ENCODE measurements around the gene KLRC3. TPM values are rescaled to one million over a fixed set of nuclear protein-coding genes. Genes with fewer than 3 reads are reported as not detected.
"Not testable (repeated sequence)": the region's sequence is repeated elsewhere in the genome, so short reads cannot be mapped to it uniquely, and the experiment has no call there.

Gene KLRC3
- total RNA-seq, 1 donor from 2014 or later: not detected

GRCh38 chr12:10400829-10401228 is 19.6 kb downstream of the KLRC3 start:
- FAIRE-seq: no peak
- DNase-seq (ENCODE audit: low read depth): no peak
- Histone ChIP-seq H3K27me3 (ENCODE audit: control insufficient read depth, insufficient read depth, low read length) (no peaks in the 10 kb centered on the region), H3K4me3 (ENCODE audit: low read depth, low read length) (no peak overlapping the region), H3K36me3 (ENCODE audit: control insufficient read depth, insufficient read depth, low read length) (no peaks in the 10 kb centered on the region)
- TF ChIP-seq, protein P1, sequence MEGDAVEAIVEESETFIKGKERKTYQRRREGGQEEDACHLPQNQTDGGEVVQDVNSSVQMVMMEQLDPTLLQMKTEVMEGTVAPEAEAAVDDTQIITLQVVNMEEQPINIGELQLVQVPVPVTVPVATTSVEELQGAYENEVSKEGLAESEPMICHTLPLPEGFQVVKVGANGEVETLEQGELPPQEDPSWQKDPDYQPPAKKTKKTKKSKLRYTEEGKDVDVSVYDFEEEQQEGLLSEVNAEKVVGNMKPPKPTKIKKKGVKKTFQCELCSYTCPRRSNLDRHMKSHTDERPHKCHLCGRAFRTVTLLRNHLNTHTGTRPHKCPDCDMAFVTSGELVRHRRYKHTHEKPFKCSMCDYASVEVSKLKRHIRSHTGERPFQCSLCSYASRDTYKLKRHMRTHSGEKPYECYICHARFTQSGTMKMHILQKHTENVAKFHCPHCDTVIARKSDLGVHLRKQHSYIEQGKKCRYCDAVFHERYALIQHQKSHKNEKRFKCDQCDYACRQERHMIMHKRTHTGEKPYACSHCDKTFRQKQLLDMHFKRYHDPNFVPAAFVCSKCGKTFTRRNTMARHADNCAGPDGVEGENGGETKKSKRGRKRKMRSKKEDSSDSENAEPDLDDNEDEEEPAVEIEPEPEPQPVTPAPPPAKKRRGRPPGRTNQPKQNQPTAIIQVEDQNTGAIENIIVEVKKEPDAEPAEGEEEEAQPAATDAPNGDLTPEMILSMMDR (IDR thresholded peaks at IDR 0.05; ENCODE audit: insufficient read depth, low read length, severe bottlenecking): no peak

DNA sequence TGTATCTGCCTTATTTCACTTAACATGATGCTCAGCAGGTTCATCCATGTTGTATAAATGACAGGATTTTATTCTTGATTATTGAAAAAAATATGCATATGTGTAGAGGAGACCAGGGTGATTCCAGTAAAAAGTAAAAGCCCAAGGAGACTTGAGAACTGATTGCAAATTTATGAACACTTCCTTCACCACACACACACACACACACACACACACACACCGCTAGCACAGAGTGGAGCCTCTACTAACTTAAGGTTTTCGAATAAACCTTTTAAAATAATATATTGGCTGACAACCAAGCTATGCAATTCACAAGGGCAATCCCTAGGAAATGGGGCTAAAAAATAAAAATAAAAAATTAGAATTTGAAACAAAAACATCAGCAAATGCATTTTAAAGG is 22.2 kb downstream of the KLRC3 start:
- DNase-seq (ENCODE audit: low read depth) (no peak), FAIRE-seq (no peak)
- Histone ChIP-seq H3K4me3 (ENCODE audit: low read depth, low read length) (no peak overlapping the region), H3K27me3 (ENCODE audit: control insufficient read depth, insufficient read depth, low read length) (no peaks in the 10 kb centered on the region), H3K36me3 (ENCODE audit: control insufficient read depth, insufficient read depth, low read length) (no peaks in the 10 kb centered on the region)
- TF ChIP-seq, protein P1 (IDR thresholded peaks at IDR 0.05; ENCODE audit: insufficient read depth, low read length, severe bottlenecking): no peak

- Histone ChIP-seq H3K4me3 (ENCODE audit: low read depth, low read length) (no peak overlapping the region), H3K36me3 (ENCODE audit: control insufficient read depth, insufficient read depth, low read length) (no peaks in the 10 kb centered on the region), H3K27me3 (ENCODE audit: control insufficient read depth, insufficient read depth, low read length) (no peaks in the 10 kb centered on the region)
- FAIRE-seq (no peak), DNase-seq (ENCODE audit: low read depth) (no peak)
- TF ChIP-seq, protein P1 (IDR thresholded peaks at IDR 0.05; ENCODE audit: insufficient read depth, low read length, severe bottlenecking): no peak
Measured at GRCh38 chr12:10397296-10397695, 23.1 kb downstream of the KLRC3 start.

DNA sequence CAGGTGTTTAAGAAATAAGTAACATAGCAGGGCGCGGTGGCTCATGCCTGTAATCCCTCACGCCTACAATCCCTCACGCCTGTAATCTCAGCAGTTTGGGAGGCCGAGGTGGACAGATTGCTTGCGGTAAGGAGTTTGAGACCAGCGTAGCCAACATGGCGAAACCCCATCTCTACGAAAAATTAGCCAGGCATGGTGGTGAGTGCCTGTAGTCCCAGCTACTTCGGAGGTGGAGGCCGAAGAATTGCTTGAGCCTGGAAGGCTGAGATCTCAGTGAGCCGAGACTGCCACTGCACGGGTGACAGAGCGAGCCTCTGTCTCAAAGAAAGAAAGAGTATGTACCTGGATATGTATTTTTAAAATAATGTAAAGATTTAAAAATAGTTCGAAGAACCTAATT is 24.2 kb downstream of the KLRC3 start:
- H3K4me3 ChIP-seq (ENCODE audit: low read depth, low read length); H3K27me3 ChIP-seq (ENCODE audit: control insufficient read depth, insufficient read depth, low read length); FAIRE-seq; DNase-seq (ENCODE audit: low read depth); H3K36me3 ChIP-seq (ENCODE audit: control insufficient read depth, insufficient read depth, low read length): not testable (repeated sequence)

DNA sequence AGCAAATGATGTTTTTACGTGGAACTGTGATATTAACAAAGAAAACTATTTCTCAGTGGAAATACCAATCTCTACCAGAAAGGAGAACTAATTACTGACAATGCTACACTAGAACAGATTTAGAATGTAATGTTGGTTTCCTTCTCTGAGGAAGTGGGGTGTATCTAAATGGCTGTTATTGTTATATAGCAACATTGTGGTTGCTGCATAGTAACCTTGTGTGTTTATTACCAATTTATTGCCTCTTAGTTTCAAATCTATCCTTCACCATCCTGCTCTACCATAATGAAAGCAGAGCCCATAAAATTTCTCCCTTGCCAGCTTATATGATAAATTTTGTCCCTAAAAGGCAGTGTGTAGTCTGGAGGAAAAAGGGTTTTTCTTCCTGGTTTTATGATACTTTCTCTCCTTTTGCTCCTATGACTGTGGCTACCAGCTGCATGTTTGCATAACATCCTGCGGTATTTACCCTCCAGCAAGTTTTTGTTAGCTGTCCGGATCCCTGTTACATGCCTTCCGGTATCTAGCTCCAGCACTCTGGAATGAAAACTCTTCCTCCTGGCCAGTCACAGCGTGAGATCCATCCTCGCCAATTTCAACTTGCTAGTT is 24.9 kb downstream of the KLRC3 start:
- DNase-seq (ENCODE audit: low read depth) (peak; percentile 92), FAIRE-seq (peak; percentile 66)
- TF ChIP-seq, protein P1 (IDR thresholded peaks at IDR 0.05; ENCODE audit: insufficient read depth, low read length, severe bottlenecking): no peak
- Histone ChIP-seq H3K36me3 (ENCODE audit: control insufficient read depth, insufficient read depth, low read length) (no peaks in the 10 kb centered on the region), H3K27me3 (ENCODE audit: control insufficient read depth, insufficient read depth, low read length) (no peaks in the 10 kb centered on the region), H3K4me3 (ENCODE audit: low read depth, low read length) (no peak overlapping the region)

GRCh38 chr12:10394531-10395152 is 25.8 kb downstream of the KLRC3 start:
- H3K4me3 ChIP-seq (ENCODE audit: low read depth, low read length); H3K36me3 ChIP-seq (ENCODE audit: control insufficient read depth, insufficient read depth, low read length); FAIRE-seq; H3K27me3 ChIP-seq (ENCODE audit: control insufficient read depth, insufficient read depth, low read length): not testable (repeated sequence)
- peak; percentile 44 for DNase-seq (ENCODE audit: low read depth)

DNA sequence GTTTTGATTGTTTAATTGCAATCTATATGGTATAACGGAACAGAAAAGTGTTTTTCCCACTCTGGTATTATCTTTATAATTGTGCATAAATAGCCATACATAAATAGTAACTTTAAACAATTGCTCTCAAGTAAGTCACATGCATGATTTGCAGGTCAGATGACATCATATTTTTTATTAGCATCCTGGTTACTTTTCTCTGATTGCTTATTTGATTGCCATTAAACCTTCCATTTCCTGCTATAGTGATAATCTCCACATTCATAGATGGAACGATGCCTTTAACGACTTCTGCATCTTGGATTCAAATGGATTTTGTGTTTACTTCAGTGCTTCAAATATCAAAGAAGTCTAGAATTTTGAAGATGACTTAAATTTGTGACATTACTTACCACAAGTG is 27.1 kb downstream of the KLRC3 start:
- Histone ChIP-seq H3K36me3 (ENCODE audit: control insufficient read depth, insufficient read depth, low read length) (no peaks in the 10 kb centered on the region), H3K4me3 (ENCODE audit: low read depth, low read length) (no peak overlapping the region), H3K27me3 (ENCODE audit: control insufficient read depth, insufficient read depth, low read length) (no peaks in the 10 kb centered on the region)
- DNase-seq (ENCODE audit: low read depth) (no peak), FAIRE-seq (no peak)
- TF ChIP-seq, protein P1 (IDR thresholded peaks at IDR 0.05; ENCODE audit: insufficient read depth, low read length, severe bottlenecking): no peak

All from bronchial epithelial cell (primary cell).